GM18520 (cell line): ENCODE measurements around the gene SLC22A4.

Experiments used
- ATAC-seq: cut with Tn5 transposase; IDR thresholded peaks from one replicate; pipeline ENCODE4 v1.9.1; 2021; ENCODE audit not compliant: unreplicated experiment

The SLC22A4 gene

DNA sequence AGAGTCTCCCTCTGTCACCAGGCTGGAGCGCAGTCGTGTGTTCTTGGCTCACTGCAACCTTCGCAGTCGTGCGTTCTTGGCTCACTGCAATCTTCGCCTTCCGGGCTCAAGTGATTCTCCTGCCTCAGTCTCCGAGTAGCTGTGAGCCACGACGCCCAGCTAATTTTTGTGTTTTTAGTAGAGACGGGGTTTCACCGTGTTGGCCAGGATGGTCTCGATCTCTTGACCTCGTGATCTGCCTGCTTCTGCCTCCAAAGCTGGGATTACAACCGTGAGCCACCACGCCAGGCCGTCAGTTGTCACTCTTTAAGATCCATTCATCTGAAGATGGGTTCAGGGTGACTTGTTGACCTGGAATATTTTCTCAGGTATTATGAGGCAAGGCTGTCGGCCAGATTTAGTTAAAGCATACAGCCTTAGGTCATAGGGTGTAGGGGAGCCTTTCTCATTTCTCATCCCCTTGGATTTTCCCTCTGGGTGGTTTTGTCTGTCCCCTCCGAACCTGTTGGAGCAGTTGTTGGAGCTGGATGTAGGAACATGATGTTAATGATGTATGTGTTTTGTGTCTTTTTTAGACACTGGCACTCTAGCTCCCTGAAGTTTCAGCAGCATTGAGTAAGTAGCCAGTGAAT lies 76.9 kb downstream of the SLC22A4 start:
- ATAC-seq = no peak

DNA sequence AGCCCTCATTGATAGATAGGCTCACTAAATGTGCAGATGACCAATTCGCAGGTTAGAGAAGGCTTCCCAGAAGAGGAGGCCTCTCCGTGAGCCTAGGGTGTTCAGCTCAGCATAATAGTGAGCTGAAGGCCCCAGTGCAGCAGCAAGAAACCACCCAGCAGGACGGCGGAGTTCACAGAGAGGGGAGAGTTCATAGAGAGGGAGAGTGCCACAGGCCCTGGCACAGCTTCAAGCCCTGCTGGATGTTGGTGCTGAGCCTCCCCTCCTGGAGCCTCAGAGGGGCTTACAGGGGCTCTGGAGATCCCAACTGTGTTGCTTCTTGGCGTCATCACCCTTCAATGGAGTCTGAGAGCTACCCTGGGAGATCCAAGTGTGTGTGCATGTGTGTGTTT lies 77.4 kb downstream of the SLC22A4 start:
- no peak for ATAC-seq

DNA sequence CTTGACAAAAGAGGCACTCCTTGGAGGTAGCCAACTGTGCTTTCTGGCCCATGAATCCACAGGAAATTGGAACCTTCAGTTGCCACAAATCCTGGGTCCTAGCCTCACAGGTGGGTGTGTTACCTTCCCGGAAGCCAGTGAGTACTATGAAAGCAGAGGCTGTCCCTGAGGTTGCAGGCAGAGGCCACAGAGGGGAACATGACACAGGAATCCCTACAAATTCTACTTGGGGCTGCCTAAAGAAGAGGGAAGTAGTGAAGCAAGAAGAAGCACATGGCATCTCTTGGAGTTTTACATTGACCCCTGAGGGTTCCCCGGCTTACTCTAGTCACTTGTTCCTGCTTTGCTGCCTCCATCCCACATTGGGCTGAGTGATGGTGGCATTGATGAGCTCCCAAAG lies 77.9 kb downstream of the SLC22A4 start:
- no peak for ATAC-seq

DNA sequence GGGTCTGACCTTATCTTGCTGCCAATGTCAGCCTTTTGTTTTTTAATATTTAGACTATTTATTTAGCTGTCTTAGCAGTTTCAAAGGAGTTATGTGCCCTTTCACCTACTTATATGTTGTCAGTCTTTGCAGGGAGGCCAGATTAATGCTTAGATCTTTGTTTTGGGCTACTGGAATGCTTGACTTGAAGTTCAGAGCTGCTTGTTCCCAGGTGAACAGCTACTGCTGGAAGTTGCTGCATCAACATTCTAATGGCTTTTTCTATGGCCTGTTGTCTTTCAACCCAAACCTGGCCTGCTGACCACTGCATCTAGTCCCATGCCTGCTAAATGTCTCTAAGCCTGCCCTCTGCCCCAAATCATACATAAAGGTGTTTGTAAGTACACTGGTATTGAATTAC lies 78.3 kb downstream of the SLC22A4 start:
- ATAC-seq = no peak

DNA sequence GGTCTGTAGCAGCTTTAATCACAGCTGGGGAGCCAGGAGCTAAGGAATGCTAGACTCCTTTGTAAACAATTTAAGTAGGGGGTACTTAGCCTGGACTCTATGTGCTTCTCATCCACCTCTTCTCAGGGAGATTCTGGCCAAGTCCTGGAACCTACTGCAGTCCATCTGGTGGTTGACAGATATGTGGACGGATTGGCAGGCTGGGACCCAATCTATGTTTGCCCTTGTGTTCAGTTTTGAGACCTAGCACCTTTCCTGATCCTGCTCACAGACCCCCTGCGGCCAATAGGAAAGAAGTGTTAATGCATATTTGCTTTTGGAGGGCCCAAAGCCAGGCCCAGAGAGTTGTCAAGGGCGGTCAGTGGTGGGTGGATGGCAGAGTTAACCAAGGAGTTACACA lies 81.8 kb downstream of the SLC22A4 start:
- ATAC-seq = no peak

DNA sequence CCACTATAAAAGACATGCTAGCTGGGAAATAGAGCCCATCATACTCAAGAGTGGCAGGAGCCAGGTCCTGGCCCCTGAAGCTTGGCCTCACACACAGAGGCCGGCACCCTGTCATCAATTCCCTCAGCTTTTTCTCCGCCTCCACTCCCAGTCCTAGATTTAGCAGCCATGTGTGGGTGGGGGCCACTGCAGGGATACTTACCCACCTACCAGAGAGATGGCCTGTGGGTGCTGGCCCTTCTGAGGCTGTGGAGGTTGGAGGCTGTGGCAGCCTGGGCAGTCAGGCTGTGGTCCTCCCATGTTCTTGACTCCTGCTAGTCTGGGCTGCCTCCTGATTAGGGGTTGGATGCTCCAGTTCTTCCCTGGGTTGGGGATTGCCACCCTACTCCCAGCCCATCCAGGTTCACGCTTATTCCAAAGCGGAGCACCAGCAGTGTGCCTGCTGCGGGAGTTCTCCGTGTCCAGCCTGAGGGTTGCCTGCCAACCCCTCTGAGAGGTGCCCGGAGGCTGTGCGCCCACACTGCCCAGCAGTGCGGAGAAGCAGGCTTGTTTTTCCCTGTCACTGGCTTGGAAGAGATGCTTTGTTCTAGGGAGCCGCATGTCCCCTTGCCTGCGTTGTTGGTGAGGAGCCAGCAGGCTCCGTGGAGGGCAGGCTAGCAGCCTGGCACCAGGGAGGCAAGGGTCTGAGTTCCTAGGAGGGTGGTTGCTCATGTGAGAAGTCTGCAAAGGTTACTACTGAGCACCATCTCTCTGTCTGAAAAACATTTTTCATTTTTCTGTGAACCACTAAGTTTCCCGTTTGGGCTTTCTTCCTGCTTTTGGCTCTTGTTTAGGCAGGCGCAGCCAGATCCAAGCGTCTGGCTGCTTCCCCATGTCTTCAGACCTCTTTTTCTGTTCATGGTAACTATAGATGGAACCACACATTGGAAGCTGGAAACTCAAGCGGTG lies 82.8 kb downstream of the SLC22A4 start:
- ATAC-seq = no peak

DNA sequence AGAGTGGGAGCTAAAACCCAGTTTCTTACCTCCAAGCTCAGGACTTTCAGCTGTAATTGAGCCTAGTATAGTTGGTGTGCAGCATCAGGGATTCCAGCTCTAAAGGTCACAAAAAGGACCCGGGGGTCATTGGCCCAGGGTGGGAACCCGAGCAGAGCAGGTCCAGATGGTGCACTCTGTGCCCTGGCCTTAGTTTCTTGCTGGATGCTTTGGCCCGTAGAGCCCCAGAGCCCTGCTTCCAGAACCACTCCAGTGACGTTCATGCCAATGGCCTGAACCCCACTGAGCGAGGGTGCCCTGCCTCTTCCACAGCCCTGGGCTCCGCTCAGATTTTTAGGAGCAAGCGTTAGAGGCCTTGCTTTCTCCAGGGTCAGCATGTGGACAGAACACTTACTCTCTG lies 83.5 kb downstream of the SLC22A4 start:
- ATAC-seq = no peak

DNA sequence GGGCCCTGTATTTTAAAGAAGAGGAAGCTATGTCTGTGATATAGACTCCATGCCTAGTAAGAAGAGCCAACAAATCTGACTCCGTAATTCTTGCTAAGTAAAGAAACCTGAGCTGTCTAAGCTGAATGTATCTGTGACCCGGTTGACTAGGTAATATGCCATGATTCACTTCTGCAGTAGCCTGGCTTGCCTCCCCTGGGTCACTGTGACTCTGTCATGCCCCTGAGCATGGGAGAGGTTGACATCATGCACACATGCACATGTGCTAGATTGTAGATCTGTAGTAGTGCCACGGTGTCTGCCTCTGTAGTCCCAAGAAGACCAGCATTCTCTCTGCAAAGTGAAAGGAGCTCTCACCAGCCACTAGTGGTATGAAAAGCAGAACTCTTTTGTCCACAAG lies 84.4 kb downstream of the SLC22A4 start:
- ATAC-seq = no peak

DNA sequence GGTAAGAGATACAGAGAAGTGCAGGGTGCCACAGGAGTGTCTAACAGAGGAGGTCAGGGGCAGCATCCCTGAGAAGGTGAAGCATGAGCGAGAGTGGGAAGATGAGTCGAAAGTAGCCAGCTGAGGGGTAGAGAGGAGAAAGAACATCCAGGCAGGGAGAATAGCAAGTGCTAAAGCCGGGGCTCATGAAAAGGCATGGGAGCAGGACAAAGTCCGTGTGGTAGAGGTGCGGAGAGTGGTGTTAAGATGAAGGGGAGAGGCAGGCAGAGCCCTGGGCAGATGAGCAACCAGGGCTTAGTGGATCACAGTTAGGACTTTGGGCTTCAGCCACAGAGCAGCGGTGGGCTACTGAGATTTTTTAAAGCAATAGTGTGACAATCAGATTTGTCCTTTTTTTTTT lies 85.9 kb downstream of the SLC22A4 start:
- ATAC-seq = no peak

DNA sequence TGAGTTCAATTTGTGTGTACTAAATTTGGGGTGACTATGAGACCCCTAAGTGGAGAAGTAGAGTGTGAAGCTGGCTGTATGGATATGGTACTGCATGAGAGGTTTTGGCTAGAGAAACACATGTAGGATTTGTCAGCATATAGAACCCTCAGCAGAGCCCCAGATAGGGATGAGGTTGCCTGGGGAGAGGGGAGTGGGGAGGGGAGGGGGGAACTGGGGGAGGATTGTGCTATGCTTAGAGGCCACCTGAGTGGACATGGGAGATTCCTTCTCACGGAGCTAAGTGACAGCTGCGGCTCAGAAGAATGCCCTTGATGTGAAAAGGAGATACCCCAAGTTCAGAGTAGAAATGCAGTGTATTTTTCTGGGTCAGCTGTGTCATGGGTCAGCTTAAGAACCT lies 86.5 kb downstream of the SLC22A4 start:
- ATAC-seq = no peak

DNA sequence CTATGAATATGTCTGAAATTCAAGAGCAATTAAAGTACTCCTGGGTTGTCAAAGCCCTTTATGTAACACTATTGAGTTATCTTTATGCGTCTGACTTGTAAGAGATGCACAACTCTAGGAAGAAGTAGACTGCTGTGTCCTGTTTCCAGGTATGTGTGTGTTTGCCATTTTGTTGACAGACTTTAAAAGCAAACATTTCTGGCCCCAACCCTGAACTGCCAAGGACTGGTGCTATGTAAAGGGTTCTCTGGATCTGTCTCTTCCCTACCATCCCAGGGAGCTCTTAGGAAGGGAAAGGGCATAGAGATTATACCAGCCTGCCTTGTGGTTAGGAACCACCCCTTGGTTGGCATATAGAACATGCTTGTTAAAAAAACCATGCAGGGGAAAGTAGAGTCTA lies 87.4 kb downstream of the SLC22A4 start:
- no peak for ATAC-seq

DNA sequence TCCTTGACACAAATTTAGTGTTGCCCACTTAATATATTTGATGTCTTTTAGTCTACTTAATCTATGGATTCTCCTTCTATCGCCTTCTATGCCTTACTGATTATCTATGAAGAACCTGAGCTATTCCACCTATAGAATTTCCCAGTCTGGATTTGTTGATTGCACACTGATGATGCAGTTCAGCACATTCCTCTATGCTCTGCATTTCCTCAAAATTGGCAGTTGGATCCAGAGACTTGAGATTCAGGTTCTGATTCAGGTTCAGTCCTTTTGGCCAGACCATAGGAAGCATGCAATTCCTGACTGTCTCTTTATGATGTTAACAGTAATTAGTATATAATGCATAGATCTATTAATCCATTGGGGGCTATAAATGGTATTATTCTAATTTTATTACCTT lies 89.1 kb downstream of the SLC22A4 start:
- no peak for ATAC-seq

DNA sequence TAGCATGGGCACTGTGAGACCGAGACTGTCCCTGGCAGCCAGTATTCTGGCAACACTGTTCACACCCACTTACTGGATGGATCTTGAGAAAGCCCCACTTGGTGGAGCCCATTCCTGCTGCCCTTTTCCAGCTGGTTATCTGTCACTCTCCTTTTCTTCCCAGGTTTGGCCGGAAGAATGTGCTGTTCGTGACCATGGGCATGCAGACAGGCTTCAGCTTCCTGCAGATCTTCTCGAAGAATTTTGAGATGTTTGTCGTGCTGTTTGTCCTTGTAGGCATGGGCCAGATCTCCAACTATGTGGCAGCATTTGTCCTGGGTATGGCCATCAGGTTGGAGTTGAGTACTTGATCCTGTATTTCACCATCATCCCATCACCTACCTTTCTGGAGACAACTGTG lies 89.8 kb downstream of the SLC22A4 start:
- ATAC-seq = no peak

DNA sequence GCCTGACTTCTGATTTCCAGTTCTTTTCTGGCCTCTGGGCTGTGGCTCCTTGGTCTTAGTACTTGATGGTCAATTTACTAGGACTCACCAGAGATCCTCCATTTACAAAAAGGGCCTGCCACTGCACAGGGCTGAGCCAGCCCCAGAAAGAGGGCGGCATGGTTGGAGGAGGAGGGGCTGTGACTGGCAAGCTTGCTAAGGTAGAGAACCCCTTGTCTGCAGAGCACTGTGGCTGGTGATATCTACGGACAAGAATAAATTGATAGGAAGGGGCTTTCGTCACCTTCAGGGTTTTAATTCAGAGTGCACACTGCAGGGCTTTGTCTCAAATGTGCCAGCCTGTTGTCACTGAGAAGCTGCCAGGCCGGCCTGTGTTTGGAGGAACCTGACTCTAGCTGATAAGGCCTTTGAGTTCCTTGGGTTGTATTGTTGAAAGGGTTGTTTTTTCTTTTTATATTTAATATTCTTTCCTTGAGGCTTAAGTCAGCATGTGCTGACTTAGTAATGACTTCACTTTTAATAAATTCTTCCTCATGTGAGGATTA lies 90.4 kb downstream of the SLC22A4 start:
- ATAC-seq = no peak

DNA sequence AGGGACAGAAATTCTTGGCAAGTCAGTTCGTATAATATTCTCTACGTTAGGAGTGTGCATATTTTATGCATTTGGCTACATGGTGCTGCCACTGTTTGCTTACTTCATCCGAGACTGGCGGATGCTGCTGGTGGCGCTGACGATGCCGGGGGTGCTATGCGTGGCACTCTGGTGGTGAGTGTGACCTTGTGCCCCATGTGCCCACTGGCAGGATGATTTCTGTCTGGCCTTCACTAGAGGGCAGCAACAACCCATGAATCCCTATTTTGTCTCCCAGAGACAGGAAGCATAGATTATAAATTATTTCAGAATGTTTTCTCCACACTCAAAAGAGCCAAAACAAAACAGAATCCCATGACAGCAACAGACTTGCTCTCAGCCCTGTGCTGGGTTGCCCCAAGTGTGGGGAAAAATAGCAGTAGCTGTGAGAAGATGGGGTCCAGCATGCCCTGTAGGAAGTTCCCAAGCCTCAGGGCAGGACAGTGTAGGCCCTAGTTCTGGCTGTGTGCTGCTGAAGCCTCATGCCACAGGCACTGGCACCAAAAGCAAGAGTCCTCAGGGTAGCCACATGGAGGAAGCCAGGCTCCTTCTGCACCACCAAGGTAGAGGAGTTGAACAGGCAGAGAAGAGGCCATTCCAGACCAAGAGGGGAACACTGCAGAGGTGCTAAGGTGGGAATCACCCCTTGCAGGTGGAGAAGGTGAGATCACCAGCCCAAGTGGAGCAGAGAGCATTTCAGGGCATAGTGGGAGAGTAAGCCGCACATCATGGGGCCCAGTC lies 91.3 kb downstream of the SLC22A4 start:
- ATAC-seq = no peak

DNA sequence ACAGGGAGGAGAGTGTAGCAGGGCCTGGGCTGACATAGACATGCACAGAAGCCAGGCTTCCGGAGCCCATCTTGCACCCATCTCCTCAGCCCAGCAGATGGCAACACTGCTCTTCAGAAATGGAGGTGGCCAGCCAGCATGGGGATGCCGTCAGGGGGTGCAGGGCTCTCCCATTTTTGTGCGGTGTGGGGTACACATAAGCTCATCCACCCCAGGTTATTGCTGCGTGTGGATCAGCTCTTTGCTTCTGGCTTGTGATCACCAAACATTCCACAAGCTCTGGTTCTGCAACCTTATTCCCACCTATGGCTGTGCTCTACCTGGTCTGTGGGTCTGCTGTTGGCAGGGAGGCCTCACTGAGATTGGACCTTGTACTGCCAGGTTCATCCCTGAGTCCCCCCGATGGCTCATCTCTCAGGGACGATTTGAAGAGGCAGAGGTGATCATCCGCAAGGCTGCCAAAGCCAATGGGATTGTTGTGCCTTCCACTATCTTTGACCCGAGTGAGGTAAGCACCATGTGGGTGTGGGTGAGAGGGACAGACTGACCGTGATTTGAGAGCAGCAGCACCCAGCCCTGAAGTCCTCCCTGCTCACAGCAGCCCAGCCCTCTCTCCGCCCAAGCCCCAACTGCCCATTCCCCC lies 92.6 kb downstream of the SLC22A4 start:
- ATAC-seq = peak; percentile 70

DNA sequence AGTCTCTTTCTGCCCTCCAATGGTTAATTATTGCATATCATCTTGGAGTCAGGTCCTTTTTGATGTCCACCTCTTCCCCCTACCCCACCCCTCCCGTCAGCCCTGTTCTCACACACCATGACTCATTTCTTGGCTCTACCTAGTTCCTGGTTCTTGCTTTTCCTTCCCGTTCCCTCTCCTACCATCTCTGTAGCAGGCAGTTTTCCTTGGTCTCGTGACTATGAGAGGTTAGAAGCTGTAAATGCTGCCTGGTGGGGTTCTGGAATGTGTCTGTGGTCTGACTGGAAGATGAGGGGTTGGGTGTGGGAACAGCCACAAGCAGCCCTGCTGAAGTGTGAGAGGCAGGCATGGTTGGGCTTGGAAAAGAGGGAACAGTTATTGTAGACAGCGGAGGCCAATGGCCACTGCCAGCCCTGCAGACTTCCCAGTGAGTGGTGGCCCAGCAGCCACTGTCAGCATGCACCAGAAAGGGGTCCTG lies 93.5 kb downstream of the SLC22A4 start:
- no peak for ATAC-seq

DNA sequence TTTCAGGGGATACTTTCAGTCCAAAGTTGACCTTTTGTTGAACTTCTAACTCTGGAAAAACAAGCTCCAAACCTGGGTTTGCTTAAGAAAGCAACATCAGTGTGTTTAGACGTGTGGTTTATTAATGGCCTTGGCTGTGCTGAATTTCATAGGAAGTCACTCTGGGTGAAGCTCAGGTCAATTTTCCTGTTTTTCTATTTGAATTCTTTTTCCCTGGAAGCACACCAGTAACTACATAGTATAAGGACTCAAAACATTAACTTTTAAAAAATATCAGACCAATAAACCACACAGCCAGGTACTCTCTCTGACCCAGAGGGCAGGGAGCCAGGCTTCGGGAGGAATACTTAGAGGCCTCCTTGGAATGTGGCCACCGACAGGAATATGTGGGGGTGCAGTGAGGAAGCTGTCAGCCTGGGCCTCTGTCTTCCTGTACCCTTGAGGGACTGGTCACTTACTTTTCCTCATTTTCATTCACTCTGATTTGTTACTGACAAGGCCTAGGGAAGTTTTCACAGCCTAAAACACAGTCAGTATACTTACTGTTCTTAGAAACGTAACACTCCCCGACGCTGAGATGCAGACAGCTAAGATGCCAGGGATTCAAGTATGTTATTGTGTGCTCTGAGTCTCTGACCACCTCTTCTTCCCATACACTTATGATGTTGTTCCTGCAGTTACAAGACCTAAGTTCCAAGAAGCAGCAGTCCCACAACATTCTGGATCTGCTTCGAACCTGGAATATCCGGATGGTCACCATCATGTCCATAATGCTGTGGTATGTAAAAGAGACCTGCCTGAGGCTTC lies 94.3 kb downstream of the SLC22A4 start:
- ATAC-seq = no peak

DNA sequence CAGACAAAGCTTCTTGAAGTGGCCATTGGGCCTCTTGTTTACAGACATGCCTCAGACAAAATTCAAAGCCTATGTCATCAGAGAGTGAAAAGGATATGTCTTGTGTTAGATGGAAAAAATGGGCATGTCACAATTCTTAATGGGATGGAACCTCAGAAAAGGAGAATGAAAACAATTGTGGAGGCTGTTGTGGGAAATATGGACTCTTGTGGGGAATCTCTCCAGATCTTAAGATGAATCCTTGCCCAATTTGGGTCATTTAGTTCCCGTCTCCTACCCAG lies 94.8 kb downstream of the SLC22A4 start:
- no peak for ATAC-seq

DNA sequence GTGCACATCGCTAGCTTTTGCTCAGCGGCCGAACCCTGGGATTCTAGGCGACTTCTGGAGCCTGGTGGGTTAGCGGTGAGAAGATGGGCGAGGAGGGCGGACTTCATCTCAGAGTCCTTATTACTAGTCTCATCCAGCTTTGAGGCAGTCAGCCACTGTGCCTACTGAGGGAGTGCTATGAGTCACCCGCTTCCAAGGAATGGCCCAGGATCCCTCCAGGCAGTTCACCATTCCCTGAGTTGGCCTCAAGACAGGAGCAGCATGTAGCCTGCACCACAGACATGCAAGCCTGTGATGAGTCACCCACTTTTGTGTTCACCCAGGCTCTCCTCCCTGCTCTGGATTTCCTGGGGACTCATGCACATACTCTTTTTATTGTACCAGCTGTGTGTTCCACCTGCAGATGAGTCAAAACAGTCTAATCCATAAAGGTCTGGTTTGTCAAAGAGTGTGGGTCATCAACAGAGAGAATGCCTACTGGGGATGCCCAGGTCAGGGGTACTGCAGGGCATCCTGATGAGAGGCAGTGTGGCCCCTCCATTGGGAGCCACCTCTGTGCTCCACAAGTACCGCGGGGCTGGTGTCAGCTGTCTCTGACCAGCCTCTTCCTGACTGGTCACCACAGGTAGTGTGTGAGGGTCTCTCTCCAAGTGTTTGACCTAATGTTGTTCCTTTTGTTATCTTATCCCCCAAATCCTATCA lies 95.5 kb downstream of the SLC22A4 start:
- no peak for ATAC-seq
